HEK293 (cell line): ENCODE results near the gene ITSN2.

Source experiments
- TCF7L2 ChIP-seq: IDR thresholded peaks from 2 replicates; pipeline ENCODE4 v1.6.1; 2011; ENCODE audit warnings: low read depth, mild to moderate bottlenecking, inconsistent platforms, low read length, moderate library complexity, borderline replicate concordance
- ZBTB7A ChIP-seq: fragments of 450-650 bp; formaldehyde crosslinking; IDR thresholded peaks from 2 replicates; pipeline ENCODE4 v1.5.1; 2016; ENCODE audit warnings: low read depth, missing biosample characterization, missing genetic modification characterization
- ZNF121 ChIP-seq: fragments of 450-650 bp; formaldehyde crosslinking; IDR thresholded peaks from 2 replicates; pipeline ENCODE4 v1.5.1; 2016; ENCODE audit warnings: missing biosample characterization, missing genetic modification characterization
- ZNF350 ChIP-seq: fragments of 450-650 bp; formaldehyde crosslinking; IDR thresholded peaks from 2 replicates; pipeline ENCODE4 v1.5.0; 2017; ENCODE audit warnings: missing biosample characterization, mild to moderate bottlenecking, missing genetic modification characterization
- ZNF366 ChIP-seq: fragments of 450-650 bp; formaldehyde crosslinking; conservative IDR thresholded peaks from 2 replicates; pipeline ENCODE4 v1.5.1; 2016; ENCODE audit warnings: missing biosample characterization, missing genetic modification characterization
- ZNF777 ChIP-seq: fragments of 450-650 bp; formaldehyde crosslinking; IDR thresholded peaks from 2 replicates; pipeline ENCODE4 v1.5.1; 2017; ENCODE audit warnings: missing biosample characterization, missing genetic modification characterization, borderline replicate concordance
- TF ChIP-seq, protein P1 (sequence below): fragments of 450-650 bp; formaldehyde crosslinking; IDR thresholded peaks from 2 replicates; pipeline ENCODE4 v1.5.1; 2016; ENCODE audit warnings: missing biosample characterization, missing genetic modification characterization
- TF ChIP-seq, protein P2 (sequence below): fragments of 450-650 bp; formaldehyde crosslinking; IDR thresholded peaks from 2 replicates; pipeline ENCODE4 v1.5.1; 2016; ENCODE audit warnings: missing biosample characterization, missing genetic modification characterization, low read depth
- TF ChIP-seq, protein P3 (sequence below): fragments of 450-650 bp; formaldehyde crosslinking; IDR thresholded peaks from 2 replicates; pipeline ENCODE4 v1.5.1; 2016; ENCODE audit warnings: missing biosample characterization, missing genetic modification characterization
- TF ChIP-seq, protein P4 (sequence below): fragments of 450-650 bp; formaldehyde crosslinking; IDR thresholded peaks from 2 replicates; pipeline ENCODE4 v1.5.1; 2016; ENCODE audit warnings: missing biosample characterization, missing genetic modification characterization

DNA sequence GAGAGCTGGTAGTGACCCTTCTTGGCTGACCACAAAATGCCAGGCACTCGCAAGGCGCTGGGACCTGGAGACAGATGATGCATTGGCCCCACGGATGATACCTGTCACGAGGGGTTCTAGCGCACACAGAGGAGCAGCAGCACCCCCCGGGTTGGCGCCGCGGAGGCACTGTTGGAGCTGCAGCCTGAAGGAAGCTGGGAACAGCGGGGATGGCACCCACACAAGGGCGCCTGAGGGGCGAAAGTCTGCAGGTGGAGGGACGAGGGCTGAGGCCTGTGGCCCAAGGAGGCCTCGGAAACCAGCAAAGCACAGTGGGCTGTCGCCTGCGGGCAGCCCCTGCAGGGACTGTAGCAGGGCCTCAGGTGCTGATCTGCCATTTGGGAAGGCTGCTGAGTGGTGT is 151.8 kb downstream of the ITSN2 start:
- TF ChIP-seq, protein P1, sequence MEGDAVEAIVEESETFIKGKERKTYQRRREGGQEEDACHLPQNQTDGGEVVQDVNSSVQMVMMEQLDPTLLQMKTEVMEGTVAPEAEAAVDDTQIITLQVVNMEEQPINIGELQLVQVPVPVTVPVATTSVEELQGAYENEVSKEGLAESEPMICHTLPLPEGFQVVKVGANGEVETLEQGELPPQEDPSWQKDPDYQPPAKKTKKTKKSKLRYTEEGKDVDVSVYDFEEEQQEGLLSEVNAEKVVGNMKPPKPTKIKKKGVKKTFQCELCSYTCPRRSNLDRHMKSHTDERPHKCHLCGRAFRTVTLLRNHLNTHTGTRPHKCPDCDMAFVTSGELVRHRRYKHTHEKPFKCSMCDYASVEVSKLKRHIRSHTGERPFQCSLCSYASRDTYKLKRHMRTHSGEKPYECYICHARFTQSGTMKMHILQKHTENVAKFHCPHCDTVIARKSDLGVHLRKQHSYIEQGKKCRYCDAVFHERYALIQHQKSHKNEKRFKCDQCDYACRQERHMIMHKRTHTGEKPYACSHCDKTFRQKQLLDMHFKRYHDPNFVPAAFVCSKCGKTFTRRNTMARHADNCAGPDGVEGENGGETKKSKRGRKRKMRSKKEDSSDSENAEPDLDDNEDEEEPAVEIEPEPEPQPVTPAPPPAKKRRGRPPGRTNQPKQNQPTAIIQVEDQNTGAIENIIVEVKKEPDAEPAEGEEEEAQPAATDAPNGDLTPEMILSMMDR (tag by site-specific recombination): no peak
- TF ChIP-seq, protein P2, sequence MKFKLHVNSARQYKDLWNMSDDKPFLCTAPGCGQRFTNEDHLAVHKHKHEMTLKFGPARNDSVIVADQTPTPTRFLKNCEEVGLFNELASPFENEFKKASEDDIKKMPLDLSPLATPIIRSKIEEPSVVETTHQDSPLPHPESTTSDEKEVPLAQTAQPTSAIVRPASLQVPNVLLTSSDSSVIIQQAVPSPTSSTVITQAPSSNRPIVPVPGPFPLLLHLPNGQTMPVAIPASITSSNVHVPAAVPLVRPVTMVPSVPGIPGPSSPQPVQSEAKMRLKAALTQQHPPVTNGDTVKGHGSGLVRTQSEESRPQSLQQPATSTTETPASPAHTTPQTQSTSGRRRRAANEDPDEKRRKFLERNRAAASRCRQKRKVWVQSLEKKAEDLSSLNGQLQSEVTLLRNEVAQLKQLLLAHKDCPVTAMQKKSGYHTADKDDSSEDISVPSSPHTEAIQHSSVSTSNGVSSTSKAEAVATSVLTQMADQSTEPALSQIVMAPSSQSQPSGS (tag by site-specific recombination): no peak
- TF ChIP-seq, protein P3, sequence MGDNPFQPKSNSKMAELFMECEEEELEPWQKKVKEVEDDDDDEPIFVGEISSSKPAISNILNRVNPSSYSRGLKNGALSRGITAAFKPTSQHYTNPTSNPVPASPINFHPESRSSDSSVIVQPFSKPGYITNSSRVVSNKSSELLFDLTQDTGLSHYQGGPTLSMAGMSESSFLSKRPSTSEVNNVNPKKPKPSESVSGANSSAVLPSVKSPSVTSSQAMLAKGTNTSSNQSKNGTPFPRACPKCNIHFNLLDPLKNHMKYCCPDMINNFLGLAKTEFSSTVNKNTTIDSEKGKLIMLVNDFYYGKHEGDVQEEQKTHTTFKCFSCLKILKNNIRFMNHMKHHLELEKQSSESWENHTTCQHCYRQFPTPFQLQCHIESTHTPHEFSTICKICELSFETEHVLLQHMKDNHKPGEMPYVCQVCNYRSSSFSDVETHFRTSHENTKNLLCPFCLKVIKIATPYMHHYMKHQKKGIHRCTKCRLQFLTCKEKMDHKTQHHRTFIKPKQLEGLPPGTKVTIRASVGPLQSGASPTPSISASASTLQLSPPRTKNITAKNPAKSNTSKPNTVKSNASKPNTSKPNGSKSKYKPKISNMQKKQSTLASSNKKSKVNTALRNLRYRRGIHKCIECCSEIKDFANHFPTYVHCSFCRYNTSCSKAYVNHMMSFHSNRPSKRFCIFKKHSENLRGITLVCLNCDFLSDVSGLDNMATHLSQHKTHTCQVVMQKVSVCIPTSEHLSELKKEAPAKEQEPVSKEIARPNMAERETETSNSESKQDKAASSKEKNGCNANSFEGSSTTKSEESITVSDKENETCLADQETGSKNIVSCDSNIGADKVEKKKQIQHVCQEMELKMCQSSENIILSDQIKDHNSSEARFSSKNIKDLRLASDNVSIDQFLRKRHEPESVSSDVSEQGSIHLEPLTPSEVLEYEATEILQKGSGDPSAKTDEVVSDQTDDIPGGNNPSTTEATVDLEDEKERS (tag by site-specific recombination): no peak
- TF ChIP-seq, protein P4, sequence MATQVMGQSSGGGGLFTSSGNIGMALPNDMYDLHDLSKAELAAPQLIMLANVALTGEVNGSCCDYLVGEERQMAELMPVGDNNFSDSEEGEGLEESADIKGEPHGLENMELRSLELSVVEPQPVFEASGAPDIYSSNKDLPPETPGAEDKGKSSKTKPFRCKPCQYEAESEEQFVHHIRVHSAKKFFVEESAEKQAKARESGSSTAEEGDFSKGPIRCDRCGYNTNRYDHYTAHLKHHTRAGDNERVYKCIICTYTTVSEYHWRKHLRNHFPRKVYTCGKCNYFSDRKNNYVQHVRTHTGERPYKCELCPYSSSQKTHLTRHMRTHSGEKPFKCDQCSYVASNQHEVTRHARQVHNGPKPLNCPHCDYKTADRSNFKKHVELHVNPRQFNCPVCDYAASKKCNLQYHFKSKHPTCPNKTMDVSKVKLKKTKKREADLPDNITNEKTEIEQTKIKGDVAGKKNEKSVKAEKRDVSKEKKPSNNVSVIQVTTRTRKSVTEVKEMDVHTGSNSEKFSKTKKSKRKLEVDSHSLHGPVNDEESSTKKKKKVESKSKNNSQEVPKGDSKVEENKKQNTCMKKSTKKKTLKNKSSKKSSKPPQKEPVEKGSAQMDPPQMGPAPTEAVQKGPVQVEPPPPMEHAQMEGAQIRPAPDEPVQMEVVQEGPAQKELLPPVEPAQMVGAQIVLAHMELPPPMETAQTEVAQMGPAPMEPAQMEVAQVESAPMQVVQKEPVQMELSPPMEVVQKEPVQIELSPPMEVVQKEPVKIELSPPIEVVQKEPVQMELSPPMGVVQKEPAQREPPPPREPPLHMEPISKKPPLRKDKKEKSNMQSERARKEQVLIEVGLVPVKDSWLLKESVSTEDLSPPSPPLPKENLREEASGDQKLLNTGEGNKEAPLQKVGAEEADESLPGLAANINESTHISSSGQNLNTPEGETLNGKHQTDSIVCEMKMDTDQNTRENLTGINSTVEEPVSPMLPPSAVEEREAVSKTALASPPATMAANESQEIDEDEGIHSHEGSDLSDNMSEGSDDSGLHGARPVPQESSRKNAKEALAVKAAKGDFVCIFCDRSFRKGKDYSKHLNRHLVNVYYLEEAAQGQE (tag by site-specific recombination): no peak
- no peak for TF ChIP-seq ZNF121 (tag by site-specific recombination)
- TF ChIP-seq ZBTB7A (tag by site-specific recombination): no peak
- no peak for TF ChIP-seq ZNF777 (tag by site-specific recombination)
- no peak for TF ChIP-seq ZNF366
- no peak for TF ChIP-seq TCF7L2
- TF ChIP-seq ZNF350 (tag by site-specific recombination): no peak
